AG08396 (cell line): Measurements from ENCODE around the gene MRGPRE.
"Not testable (repeated sequence)": the region's sequence is repeated elsewhere in the genome, so short reads cannot be mapped to it uniquely, and the experiment has no call there.

Experiments
- DNase-seq: peaks from one replicate; pipeline ENCODE4 v3.0.0; 2012; ENCODE audit warnings: low spot score, mixed read lengths

Gene MRGPRE

DNA sequence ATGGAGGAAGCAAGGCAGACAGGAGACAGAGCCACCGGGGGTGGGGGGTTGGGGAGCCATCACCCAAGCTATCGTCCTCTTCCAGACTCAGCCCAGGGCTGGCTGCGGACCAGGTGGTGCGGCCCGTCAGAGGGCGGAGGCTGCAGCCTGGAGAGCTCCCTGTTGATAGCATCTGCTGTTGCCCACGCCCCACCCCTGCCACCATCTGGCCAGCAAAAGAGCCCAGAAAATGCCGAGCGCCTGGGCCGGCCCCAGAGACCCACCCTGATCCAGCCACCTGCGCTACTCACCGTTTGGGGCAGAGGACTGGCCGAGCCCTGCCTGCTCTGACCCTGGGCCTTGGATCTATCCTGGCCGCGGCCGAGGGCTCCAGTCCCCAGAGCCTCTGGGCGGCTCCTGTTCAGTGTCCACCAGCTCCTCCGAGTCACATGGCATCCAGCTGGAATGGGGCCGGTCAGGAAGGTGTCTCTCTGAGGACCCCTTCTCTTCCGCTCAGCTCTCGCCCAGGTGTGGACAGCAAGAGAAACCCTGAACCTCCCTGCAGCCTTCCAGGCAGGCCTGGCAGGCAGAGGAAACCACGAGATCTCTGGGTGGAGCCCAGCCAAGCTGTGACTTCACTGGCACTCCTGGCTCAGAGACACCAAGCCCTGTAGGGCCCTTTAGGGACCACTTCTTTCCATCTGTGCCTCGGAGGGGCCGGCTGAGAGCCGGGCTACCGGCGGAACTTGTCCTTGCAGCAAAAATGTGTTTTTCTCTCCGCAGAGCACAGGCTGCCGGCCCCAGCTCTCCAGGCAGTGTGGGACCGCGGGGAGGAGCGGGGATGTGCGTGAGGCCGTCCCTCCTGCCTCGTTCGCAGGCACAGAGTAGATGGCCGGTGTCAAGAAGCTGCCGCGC, at the start of gene MRGPRE:
Gene MRGPRE, minus strand, starts transcription at position 567 of the 894 bp plus-strand sequence. CDS start 3,618 bp downstream, outside the sequence.
- DNase-seq = peak; percentile 51

GRCh38 chr11:3281146-3281545, 48.9 kb upstream of the MRGPRE start:
- DNase-seq = not testable (repeated sequence)

DNA sequence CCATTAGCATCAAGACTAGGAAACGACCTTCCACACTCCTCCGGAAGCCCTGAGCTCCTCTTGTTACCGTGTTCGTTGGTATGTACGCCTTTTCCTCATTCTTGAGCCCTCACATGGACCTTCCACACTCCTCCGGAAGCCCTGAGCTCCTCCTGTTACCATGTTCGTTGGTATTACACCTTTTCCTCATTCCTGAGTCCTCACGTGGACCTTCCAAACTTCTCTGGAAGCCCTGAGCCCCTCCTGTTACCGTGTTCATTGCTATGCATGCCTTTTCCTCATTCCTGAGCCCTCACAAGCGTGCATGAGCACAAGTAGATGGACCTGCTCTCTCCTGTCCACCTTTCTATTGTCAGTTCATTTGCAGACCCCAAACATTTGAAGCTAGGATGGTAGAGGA, 48.4 kb upstream of the MRGPRE start:
- not testable (repeated sequence) for DNase-seq

DNA sequence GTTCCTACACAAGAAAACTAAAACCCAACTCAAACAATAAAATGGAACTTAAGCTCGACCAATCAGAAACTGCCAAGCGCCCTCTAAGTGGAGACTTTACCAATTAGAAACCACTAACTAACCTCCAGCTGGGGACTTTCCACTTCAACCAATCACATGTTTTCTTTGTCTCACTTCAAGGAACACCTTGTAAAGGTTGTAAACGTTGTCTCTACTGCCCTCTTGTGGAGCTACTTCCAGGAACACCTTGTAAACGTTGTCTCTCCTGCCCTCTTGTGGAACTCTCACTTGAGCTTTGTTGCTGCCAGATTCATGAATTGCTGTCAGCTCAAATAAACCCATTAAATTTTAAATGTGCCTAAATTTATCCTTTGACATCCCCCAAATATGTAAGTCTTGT, 46.7 kb upstream of the MRGPRE start:
- DNase-seq = not testable (repeated sequence)

GRCh38 chr11:3273629-3274028, 41.4 kb upstream of the MRGPRE start:
- DNase-seq = not testable (repeated sequence)

DNA sequence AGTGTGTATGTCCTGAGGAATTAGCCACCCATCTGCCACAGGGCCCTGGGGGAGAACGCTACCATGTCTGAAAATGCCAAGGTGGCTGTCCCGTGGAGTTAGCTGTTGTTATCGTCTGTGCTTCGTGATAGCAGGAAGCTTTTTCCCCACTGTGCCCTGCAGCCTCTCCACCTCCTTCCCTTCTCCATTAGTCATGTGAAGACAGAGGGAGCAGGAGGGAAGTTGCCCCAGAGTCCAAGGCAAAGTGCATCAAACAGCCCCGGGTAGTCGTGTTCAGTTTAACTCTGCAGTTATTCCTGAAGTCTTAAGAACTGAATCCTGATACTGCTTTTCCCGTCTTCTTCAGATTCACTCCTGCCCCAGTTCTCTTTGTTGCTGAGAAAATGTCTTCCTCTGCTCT, 30.3 kb upstream of the MRGPRE start:
- DNase-seq = not testable (repeated sequence)

DNA sequence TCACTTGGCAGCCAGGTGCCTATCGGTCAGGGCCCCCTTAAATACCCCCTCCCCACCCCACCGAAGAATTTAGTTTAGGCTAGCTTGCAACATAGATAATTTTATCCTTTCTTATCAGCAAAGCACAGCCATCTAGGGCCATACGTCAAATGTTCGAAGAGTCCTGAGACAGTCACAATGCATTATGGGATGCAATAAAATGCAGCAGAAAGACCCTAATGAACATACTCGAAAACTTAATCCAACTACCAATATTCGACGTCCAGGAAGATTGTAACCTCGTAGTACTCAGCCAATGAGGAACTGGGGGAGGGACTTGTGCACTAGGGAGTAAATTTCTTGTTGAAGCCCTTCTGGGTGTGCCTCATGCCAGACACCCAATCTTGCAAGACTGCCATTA, 29.6 kb upstream of the MRGPRE start:
- not testable (repeated sequence) for DNase-seq

DNA sequence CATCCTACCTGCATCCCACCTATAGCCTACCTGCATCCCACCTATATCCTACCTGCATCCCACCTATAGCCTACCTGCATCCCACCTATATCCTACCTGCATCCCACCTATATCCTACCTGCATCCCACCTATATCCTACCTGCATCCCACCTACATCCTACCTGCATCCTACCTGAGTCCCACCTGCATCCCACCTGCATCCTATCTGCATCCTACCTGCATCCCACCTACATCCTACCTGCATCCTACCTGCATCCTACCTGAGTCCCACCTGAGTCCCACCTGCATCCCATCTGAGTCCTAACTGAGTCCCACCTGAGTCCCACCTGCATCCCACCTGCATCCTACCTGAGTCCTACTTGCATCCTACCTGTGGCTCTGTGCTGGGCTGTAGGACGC, 25.3 kb upstream of the MRGPRE start:
- DNase-seq = not testable (repeated sequence)

GRCh38 chr11:3255241-3255640, 23.0 kb upstream of the MRGPRE start:
- DNase-seq = not testable (repeated sequence)

- not testable (repeated sequence) for DNase-seq
Measured at GRCh38 chr11:3254773-3255172, 22.6 kb upstream of the MRGPRE start.

DNA sequence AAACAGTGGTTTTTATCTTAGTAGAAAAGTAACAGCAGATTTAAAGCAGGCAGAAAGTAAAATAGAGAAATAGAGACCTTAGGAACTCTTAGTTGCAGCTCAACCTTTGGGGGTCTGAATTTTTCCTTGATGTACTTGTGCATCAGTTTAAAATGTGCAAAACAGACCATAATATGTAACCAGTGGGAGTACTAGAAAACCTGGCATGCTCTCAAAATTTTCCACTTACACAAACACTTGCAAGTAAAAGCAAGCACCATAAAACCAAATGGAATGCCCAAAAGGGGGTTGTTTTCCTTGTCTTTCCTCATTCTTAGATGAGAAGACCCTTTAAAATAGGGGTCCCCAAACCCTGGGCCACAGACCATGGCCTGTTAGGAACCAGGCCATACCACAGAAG, 12.9 kb upstream of the MRGPRE start:
- DNase-seq = no peak

GRCh38 chr11:3243880-3244279, 11.7 kb upstream of the MRGPRE start:
- DNase-seq = no peak

DNA sequence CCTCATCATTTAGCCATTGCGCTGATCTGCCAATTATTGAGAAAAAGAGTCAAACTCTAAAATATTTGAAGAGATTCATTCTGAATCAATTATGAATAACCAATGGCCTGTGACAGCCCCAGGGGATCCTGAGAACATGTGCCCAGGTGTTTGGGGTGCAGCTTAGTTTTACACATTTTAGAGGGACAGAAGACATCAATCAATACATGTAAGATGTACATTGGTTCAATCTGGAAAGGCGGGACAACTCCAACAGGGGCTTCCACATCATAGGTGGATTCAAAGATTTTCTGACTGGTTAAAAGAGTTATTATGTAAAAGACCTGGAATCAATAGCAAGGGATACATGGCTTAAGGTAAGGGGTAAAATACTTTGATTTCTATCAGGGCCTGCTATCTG, 4.9 kb upstream of the MRGPRE start:
- DNase-seq = no peak

DNA sequence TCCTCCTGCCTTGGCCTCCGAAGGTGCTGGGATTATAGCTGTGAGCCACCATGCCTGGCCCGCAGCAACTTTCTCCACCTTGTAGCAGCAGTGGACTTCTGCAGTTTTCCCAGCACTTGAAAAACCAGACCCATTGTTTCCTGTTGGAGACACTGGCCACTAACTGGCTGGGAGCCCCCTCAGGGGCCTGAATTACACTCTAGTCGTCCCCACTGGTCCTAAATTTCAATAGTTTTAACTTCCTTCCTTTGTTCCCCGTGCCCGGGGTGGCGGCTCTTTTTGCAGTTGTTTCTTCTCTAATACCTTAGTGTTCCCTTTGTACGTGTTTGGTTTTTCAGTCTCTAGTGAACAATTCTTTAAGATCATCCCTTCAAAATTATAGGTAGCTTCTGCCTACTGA, 2.6 kb upstream of the MRGPRE start:
- DNase-seq = no peak

- DNase-seq = no peak
Measured at GRCh38 chr11:3232956-3233355, 739 bp upstream of the MRGPRE start.

GRCh38 chr11:3231550-3231850, 717 bp downstream of the MRGPRE start:
- DNase-seq = no peak

DNA sequence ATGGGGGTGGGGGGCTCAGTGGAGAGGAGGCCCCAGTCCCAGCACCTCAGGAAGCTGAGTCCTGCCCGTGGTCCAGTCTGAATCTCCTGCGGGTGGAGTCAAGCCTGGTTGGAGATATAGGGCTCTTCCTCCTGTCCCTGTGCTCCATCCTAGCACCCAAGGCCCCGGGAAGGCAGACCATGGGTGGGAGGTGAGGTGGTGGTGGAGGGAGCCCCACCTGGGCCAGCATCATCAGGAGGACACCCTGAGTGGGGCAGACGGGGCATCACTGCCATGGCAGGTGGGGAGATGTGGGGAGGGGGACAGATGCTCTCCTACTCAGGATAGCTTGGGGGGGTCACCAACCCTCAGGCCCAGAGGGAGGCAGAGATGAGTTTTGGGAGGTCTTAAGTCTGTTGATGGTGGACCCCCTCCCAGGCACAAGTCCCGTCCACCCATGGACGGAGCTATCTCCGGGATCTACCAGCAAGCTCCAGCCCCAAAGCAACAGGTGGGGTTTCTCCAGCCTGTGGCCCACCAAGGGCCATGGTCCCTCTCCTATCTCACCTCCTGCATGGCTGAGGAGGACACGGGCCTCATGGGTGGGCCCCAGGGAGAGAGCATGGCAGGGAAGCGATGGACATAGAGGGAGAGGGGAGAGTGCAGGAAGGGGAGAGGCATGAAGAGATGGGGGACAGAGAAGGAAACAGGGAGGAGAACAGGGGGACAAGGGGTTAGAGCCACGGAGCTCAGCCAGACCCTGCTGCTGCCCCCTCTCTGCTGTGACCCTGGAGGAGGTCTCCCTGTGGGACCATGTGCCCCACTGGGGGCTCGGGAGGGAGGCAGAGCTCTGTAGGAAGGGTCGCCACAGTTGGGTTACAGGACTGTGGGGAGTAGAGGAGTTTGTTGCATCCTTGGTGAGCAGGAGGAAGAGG, 1.3 kb downstream of the MRGPRE start:
- peak; percentile 6 for DNase-seq

GRCh38 chr11:3229673-3230630, 2.3 kb downstream of the MRGPRE start:
- DNase-seq = peak; percentile 2

- DNase-seq = peak; percentile 4
Measured at GRCh38 chr11:3228445-3228829, 3.8 kb downstream of the MRGPRE start.

- DNase-seq = peak; percentile 2
Measured at GRCh38 chr11:3227568-3228444, 4.4 kb downstream of the MRGPRE start.
